ENCODE data around the gene DTL. TPM values are rescaled to one million over a fixed set of nuclear protein-coding genes. Genes with fewer than 3 reads are reported as not detected.

Gene DTL
- polyA plus RNA-seq, 2 of the 4 experiments (the other 2 are of a cell fraction): 22.0 to 30.2 TPM

DNA sequence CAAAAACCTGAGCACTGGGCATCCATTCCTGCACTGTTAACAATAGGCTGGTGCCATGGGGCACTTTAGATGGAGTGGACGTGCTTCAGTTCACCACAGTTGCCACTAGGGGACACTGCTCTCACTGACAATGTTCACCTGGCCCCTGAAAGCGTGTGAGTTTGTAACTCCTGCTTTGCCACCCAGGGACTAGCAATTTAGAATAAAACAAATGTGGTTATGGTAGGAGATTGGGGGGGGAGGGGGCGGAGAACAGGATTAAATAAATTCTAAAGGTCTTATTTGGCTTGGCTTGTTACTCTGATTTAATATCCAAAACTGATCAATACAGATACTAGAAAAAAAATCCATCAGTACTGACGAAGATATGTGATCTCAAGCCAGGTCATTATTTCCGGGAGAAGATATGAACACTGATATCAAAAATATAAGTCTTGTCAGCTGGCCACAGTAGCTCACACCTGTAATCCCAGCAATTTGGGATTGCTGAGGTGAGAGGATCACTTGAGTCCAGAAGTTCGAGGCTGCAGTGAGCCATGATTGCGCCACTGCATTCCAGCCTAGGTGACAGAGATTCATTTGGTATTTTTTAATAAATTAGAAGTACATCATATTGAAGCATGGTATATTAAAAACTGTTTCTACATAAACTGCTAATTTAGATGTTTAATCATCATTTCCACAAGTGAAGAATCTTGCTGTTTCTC is 23.4 kb upstream of the DTL start (continued):
- no peak for TF ChIP-seq REST (IDR thresholded peaks at IDR 0.05)
- peak; percentile 92 for TF ChIP-seq SMC3 (IDR thresholded peaks at IDR 0.05)
- TF ChIP-seq POLR2A (IDR thresholded peaks at IDR 0.05; ENCODE audit: low read length): no peak
- no peak for TF ChIP-seq ZFP36 (IDR thresholded peaks at IDR 0.05; ENCODE audit: borderline replicate concordance, partially characterized antibody)
- TF ChIP-seq, protein P1, sequence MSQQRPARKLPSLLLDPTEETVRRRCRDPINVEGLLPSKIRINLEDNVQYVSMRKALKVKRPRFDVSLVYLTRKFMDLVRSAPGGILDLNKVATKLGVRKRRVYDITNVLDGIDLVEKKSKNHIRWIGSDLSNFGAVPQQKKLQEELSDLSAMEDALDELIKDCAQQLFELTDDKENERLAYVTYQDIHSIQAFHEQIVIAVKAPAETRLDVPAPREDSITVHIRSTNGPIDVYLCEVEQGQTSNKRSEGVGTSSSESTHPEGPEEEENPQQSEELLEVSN (IDR thresholded peaks at IDR 0.05; ENCODE audit: borderline replicate concordance, low read depth): no peak
- TF ChIP-seq RAD21 (conservative IDR thresholded peaks at IDR 0.05 in 1 of 2, IDR thresholded peaks at IDR 0.05 in 1 of 2): peak; percentile 88 to 91
- no peak for TF ChIP-seq NFE2L2 (conservative IDR thresholded peaks at IDR 0.05; ENCODE audit: low read length)
- no peak for TF ChIP-seq MAZ (IDR thresholded peaks at IDR 0.05; ENCODE audit: borderline replicate concordance, low read depth, low read length)
- peak in 1 of 2 experiments; percentile 72; a peak in 2 of 4 replicates for TF ChIP-seq CEBPB (IDR thresholded peaks at IDR 0.05)
- no peak for TF ChIP-seq CHD2 (IDR thresholded peaks at IDR 0.05; ENCODE audit: low read length, partially characterized antibody)
- TF ChIP-seq RNF2 (IDR thresholded peaks at IDR 0.05; ENCODE audit: borderline replicate concordance, low read depth): no peak
- TF ChIP-seq CBX8 (IDR thresholded peaks at IDR 0.05): no peak
- TF ChIP-seq CTCF (IDR thresholded peaks at IDR 0.05): peak; percentile 94
- no peak for TF ChIP-seq ZNF302 (CRISPR knock-in tag; IDR thresholded peaks at IDR 0.05)
- TF ChIP-seq, protein P2, sequence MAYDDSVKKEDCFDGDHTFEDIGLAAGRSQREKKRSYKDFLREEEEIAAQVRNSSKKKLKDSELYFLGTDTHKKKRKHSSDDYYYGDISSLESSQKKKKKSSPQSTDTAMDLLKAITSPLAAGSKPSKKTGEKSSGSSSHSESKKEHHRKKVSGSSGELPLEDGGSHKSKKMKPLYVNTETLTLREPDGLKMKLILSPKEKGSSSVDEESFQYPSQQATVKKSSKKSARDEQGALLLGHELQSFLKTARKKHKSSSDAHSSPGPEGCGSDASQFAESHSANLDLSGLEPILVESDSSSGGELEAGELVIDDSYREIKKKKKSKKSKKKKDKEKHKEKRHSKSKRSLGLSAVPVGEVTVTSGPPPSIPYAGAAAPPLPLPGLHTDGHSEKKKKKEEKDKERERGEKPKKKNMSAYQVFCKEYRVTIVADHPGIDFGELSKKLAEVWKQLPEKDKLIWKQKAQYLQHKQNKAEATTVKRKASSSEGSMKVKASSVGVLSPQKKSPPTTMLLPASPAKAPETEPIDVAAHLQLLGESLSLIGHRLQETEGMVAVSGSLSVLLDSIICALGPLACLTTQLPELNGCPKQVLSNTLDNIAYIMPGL (CRISPR knock-in tag; IDR thresholded peaks at IDR 0.05; ENCODE audit: borderline replicate concordance): no peak
- no peak for TF ChIP-seq POLR2AphosphoS2 (conservative IDR thresholded peaks at IDR 0.05; ENCODE audit: low read length)
- no peak for TF ChIP-seq TP53 (CRISPR knock-in tag; IDR thresholded peaks at IDR 0.05)
- no peak for TF ChIP-seq ZSCAN20 (CRISPR knock-in tag; IDR thresholded peaks at IDR 0.05)

DNA sequence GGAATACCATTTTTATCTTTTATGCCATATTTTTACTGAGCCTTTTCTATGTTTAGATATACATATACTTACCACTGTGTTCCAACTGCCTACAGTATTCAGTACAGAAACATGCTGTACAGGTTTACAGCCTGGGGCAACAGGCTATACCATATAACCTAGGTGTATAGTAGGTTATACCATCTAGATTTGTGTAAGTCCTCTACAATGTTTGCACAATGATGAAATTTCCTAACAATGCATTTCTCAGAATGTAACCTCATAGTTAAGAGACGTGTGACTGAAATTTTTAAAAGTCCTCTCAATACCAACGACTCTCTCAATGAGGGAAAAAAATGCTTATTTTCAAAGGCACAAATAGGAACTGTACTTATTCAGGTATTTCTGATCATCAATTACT is 21.9 kb upstream of the DTL start:
- DNase-seq (ENCODE audit: low read depth in 1 of 2, low spot score in 1 of 2): no peak
- 22% methylated on average over 2 of the region's 2 CpGs for WGBS (ENCODE audit: missing lambda C conversion rate)
- FAIRE-seq: peak; percentile 79
- ChIA-PET POLR2A (no interaction called here), CTCF (interaction anchor here (0.9 to 3.0 kb wide), 6 partner anchors 8 to 354 kb away, joined by 3 to 71 read pairs (median 10); partner anchors contain the start of genes DTL and INTS7)
- H3K4me1 ChIP-seq: peaks cover 13% of the 10 kb centered on the region
- TF ChIP-seq CBX2 (IDR thresholded peaks at IDR 0.05; ENCODE audit: borderline replicate concordance, low read depth) (no peak), CEBPB (IDR thresholded peaks at IDR 0.05) (peak in 1 of 2 experiments; percentile 30; a peak in 2 of 4 replicates)
- no peaks in the 10 kb centered on the region for H3K9me3 ChIP-seq
- H3K4me2 ChIP-seq: peak overlapping the region; percentile 46; the same call in 2 of the 3 replicates
- peak overlapping the region in 1 of 2 experiments; percentile 48; a peak in 2 of 6 replicates for H3K27ac ChIP-seq
- ATAC-seq: peak; percentile 45 to 64; a peak in 5 of 6 replicates
- no peak overlapping the region for H3K4me3 ChIP-seq
